SIG-M5 (cell line): ENCODE results near the gene RYR3.

Experiments
- DNase-seq: peaks from one replicate; lab custom pipeline; 2025; lab: John Stamatoyannopoulos, UW

Gene RYR3

DNA sequence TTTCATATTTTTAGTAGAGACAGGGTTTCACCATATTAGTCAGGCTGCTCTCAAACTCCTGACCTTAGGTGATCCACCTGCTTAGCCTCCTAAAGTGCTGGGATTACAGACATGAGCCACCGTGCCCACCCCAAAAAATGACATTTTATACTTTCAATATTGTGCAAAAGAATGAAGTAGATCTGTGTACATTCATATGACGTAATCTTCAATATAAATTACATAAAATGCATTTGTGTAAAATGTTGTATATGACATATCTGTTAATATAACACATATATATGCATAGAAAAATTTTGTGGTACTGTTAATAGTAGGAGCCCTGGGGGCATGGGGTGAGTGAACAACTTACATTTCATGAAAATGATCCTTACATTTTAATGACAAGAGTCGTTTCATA is 71.7 kb downstream of the RYR3 start:
- DNase-seq: no peak

DNA sequence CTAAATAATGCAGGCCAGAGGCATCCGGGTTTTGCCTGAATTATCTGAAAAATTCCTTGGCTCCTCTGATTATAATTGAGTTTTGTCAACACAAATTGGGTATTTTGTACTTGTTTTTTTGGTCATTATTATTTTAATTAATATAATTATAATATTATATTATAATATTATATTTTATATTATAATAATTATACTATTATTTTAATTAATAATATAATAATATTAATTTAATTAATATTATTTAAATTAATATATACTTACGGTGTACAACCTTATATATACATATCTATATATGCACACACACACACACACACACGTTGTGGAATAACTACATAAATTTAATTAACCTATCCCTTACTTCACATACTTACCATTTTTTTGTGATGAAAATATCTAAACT is 73.5 kb downstream of the RYR3 start:
- DNase-seq: no peak

DNA sequence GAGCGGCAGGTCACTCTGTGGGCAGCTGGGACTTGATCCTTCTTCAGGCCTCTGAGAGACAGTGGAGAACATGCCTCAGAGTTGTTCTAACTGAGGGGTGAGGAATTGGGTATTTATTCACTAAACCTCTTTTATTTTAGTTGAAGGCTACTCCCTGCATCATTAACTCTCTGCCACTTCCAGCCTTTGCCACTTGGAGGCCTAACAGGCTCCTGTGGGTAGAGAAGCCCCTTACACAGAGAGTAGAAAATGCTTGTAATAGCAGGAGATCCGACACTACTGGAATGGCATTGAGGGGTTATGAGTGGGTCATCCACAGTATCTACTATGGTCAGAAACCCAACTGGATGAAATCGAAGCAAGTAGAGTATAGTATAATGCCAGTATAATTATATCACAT is 81.7 kb downstream of the RYR3 start:
- DNase-seq: no peak

DNA sequence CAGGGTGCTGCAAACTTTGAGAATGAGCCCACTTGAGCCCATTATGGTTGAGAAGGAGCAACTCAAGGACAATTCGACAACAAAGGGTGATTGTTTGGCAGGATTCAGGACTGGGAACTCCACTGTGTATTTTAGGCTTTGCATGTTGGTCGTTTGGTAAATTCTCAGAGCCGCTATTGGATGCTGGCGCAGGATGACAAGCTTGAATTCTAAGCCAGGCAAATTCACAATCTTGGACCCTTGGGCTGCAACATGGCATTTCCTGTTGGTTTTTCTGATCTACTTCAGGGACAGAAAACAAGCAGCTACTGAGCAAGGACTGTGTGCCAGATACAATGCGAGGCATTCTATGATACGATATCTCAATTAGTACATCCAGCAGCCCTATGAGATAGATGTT is 82.8 kb downstream of the RYR3 start:
- no peak for DNase-seq

DNA sequence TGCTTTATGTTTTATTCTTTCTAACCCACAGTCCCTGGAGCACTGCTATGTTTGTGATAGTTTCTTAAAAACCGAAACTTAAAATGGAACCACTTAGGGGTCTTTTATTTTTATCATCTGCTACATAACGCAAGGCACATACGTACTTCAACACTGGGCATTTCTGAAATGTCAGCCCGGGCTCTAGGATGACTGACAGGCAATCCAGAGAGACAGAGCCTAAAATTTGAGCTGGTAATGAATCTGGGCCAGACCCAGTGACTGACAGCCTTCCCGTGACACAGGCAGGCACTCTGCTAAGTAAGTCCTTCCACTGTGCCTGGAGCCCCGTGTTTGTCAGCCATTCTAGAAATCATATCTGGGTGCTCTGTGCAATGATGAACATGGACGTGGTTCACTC is 84.6 kb downstream of the RYR3 start:
- DNase-seq: no peak

DNA sequence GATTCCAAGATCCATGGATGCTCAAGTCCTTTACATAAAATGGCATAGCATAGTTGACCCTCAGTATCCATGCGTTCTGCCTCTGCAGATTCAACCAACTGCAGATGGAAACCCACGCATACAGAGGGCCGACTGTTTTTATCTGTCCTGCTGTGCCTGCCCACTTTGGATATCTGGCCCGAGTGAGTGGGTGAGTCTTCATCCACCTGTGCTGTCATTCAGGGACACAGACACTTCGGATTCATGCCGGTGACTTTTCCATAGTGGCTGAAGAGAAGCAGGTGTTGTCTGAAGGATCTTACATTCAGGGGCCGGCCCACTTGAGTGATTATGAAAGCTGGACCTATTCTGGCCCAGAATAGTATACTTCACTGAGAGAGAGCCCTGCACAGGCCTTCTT is 85.1 kb downstream of the RYR3 start:
- no peak for DNase-seq

DNA sequence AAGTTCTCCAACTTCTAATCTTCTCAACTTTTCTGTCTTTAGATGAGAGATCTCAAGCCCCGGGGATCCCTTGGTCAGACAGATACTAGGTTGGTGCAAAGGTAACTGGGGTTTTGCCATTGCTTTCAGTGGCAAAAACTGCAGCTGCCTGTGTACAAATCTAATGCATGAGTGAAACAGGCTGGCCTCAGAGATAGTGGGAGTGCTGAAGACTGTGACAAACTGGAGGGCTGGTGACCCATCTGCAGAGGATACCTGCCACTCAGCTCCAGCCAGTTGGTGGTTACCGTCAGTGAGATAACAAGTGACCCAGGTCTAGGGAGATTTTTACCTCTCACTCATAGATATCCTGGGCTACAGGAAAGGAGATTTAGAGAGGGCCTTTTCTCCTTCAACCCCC is 85.7 kb downstream of the RYR3 start:
- DNase-seq: no peak

DNA sequence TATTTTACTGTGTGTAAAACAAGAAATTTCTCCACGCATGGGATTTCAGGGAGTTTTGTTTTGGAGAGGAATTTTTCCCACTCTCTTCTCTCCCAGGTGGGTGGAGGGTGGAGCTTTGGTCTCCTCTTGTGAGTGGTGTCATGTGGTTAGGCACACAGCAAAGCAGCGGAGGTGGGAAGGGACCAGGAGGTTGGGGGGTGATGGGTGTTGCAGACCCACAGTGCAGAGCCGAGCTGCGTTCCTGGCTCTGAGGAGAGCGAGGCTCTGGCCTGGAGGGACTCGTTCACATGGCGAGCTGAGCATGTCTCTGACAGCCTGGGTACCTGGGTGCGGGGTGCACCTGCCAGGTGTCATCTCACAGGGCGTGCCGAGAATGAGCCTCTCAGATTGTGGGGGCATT is 87.8 kb downstream of the RYR3 start:
- no peak for DNase-seq

DNA sequence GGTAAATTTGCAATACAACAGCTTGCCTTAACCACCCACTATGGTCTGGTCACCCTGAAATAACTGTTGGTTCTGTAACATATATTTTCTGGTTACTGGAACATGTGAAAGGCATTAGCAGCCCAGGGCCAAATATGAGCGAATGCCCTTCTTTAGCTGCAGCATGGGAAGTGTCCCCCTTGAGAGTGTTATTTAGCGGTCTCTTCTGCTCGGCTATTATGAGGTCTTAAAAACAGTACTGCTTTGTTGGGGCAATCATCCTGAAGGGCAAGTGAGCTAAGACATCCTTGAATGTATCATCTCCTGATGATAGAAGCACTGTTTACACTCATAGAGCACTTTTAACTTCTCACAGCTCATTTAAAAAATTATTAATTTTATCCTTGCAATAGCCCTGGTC is 90.2 kb downstream of the RYR3 start:
- no peak for DNase-seq

DNA sequence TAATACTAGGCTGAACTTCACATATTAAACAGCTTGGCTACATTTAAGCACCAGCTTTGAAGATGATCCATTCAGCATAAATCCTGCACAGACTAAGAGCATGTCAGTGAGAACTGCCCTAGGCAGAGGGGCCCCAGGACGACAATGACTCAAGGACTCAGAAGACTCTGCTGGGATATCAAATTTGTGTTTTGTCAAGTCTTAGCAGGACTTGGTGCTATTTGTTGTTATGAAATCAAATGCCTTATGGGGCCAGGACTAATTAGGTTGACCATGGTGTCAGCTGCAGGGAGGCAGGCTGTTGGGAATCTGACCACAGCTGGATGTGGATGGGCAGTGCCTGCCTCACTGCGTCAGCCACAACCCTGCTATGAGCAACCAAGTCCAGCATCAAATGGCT is 91.8 kb downstream of the RYR3 start:
- no peak for DNase-seq

DNA sequence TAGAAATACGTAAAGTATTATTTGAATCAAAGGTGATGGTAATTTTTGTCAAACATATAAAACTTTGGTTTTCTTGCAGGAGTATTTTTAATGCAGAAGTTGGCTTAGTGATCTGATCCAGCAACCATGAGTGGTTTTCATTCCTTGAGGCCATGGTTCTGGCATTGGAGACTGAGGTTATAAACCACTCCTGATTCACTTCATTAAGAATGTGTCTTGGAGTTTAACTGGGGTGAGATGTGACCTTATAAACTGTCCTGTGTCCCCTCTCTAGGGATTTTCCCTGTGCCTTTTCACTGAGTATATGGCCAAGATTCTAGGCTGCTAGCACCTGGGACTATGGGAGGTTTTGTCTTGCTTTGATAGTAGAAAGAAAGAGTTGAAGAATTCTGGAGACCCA is 94.3 kb downstream of the RYR3 start:
- no peak for DNase-seq

DNA sequence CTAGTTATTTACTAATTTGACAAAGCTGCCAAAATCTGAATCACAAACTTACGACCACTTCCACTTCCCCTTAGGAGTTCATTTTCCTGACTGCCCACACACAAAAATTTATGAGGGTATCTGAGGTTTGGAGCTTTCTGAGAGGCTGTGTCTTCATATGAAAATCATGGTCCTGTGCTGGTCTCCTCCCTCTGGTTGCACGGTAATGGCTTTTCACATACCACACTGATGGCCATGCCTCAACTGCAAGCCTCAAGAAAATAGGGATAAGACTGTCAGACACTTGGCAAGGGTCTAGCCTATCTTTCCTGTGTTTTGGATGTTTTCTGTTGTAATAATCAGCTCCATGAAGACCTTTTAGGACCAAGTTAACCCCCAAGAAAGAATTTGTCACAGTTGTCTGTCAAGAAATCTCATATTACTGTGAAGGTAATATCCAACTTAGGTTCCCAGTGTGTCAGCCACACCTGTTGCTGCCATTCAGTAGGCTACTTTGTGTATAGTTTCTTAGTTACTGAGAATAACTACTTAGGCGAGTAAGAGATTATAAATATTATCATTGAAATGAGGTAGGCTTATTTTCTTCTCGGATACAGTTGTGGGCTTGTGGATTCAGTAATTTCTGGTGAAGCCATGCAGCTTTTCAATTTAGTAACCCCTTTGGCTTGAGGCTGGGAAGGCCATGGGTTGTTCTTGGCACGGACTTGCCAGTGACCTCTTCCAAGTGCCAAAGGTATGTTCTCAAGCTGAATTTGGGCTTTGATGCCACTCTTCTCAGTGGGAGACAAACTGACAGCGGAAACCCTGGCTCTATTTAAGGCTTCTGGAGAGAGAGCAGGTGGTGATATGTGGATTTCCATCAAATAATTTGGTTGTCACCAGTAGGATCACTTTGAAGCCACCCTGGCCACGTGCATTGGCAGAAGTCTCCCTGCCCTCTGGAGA is 101.1 kb downstream of the RYR3 start:
- no peak for DNase-seq

DNA sequence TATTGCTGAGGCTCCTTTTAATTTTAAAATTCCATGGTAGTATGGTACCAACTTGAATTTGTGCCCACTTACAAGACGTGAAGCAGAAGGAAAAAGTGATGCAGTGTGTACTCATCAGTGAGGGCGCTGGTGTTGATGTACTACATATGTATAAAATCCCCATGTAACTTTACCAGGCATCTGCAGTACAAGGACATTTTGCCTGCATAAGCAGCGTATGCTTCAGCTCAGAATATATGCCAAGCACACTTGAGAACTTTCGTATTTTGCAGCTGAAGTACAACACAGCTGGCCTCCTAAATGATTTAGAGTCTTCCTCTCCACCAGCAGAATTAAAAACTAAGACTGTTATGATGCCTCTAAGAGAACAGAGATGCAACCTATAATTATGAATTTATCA is 108.9 kb downstream of the RYR3 start:
- no peak for DNase-seq

DNA sequence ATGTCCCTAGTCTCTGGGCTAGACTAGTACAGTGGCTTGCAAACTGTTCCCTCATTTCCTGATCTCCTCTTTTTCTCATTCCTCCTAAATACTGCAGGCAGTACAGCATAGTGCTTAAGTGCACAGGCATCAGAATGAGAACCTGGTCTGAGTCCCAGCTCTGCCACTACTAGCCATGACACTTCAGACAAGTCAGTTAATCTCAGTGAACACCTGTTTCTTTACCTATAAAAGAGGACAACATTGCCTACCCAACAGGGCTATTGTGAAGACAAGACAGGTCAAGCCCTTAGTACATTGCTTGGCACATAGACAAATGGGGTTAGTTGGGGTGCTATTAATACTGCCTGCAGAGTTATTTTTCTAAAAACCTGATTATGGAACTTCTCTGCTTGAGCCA is 113.3 kb downstream of the RYR3 start:
- no peak for DNase-seq

DNA sequence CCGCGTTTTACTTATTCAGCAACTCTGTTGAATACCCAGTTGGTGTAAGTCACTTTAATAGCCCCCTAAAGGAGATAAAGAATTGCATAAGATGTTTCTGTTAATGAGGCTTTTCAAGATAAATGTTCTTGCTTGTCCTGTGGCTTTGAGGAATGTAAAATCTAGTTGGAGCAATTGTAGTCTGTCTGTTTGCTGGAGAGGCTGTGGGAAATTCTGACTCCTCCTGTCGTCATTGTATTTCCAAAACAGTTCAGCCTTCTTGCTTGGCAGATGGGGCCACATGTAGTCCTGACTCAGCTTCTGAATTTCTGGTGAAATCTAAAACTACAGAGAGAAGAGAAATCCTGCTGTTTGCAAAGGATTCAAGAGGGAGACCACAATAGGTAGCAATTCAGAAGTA is 114.4 kb downstream of the RYR3 start:
- no peak for DNase-seq

DNA sequence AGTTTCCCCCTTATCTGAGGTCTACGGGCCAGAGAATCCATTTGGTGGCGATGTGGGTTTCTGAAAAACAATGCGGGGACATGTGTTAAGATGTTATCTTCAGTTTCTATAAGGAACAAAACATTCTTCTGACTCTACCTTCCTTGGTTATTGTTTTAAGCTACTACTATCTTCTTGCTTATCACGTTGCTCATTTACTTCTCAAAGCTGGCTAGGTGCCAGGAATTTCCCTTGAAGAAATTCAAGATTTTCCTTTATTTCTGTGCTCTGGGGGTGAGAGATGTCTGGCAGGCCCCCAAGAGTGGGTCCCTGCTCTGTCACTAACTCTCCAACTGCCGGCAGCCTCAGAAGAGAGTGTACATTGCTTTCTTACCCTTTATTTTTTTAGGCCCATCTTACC is 119.8 kb downstream of the RYR3 start:
- no peak for DNase-seq

DNA sequence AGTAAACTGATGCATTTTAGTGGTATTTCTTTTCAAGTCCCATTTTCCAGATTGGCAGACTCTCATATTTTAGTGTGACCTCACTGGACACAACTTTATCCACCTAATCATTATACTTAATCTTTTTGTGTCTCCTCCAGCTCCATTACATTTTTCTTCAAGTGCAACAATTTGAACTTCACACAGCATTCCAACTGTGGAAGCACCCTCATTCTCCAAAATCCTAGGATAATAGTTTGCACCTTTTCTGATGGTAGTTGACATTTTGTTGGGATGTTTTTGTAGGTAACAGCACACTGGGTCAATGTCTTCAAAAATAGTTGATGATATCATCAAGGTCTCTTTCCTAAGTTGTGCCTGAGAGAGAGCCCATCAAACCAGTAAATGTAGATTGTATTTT is 123.1 kb downstream of the RYR3 start:
- DNase-seq: no peak

DNA sequence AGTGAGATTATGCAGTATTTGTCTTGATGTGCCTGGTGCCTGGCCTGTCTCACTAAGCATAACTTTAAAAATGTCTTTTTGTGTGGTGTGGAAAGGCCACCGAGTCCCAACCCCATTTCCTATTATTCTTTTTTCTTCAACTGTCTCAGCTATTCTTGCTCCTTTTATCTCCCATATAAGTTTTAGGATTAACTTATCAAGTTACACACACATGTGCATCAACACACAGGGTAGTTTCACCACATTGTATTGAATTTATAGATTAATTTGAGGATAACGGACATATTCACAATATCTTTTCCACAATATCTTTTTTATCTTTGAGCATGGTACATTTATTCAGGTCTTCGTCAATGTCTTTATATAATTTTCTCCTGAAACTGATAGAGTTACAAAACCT is 127.6 kb downstream of the RYR3 start:
- DNase-seq: no peak

DNA sequence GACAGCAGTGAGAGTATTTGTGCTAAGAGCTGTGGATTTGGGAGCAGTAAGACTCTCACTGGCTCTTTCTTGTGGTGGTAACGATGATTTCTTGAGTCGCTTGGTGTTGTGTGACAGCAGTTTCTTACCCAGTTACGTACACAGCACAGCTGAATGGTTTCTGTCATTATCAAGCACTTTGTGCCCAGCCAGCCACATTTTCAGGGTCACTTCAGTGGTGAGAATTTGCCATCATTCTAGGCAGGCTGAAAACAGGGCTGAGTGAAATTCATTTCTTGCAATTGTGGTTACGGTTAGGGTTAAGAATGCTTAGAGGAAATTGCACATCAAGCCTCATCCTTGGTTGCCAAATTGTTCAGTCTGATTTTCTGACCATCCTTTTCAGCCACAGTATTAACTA is 130.1 kb downstream of the RYR3 start:
- DNase-seq: no peak

DNA sequence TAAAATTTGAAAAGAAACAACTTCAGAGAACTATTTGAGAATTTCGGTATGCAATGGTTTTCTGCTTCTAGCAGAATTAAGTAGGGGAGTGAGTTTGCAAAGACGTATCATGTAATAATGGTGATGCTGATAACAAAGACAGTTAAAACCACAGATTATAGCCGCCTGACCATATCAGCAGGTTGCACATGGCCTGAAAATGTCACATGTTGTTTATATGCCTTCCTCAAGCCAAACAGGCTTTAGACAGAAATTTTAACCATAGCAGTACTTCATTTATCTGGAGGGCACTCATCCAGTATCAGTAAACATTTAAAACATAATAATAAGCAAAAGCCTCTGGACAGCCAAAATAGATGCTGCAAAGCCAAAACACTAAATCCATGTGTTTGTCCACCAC is 131.7 kb downstream of the RYR3 start:
- no peak for DNase-seq

DNA sequence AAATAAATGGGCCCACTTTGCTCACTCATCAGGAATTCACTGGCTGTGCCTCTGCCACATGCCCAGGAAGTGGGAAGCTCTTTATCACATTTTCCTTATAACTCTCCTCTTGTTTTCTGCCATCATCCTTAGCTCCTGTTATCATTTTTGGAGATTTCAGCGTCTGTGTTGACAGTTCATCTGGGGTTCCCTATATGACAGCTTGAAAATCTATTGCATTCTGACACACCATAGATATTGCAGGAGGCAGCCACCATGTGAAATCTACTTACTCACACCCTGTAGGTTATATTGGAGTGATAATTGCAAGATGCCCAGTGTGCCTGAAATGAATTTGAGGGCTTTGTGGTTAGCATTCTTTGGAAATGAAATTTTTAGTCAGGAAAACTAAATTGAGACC is 132.9 kb downstream of the RYR3 start:
- no peak for DNase-seq

DNA sequence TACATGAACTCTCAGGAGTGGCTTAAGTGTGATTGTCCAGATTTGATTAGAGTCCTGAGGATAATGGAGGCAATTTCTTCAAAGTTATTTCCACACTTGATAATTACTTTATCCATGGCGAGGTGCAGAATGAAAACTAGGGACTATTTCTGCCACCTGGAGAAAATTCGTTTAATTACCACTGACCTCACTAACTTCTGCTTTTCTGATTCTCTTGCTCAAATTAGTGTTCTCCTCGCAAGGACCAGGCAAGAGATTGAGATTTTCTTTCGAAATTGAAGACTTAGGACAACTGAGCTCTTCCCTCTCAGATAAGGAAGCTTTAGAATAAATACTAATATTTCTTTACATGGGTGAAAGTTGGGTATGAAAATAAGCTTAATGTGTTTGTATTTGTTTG is 135.2 kb downstream of the RYR3 start:
- DNase-seq: no peak

DNA sequence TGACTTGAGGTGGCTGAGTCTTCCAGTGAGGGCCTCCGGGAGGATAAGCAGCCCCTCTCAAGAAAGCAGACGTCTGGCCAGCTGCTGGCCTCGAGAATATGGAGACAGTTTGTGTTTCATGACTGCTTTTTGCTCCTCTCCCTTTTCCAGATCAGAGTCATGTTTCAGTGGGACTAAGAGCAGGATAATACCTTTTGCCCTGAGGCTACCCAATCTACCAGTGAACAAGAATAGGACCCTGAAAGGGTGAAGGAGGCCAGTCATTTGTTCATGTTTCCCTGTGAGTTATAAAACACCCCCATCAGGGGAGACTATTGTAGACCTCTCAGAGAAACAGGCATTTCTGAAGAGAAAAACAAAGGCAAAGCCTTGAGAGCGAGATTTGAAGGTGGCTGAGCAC is 137.4 kb downstream of the RYR3 start:
- no peak for DNase-seq

DNA sequence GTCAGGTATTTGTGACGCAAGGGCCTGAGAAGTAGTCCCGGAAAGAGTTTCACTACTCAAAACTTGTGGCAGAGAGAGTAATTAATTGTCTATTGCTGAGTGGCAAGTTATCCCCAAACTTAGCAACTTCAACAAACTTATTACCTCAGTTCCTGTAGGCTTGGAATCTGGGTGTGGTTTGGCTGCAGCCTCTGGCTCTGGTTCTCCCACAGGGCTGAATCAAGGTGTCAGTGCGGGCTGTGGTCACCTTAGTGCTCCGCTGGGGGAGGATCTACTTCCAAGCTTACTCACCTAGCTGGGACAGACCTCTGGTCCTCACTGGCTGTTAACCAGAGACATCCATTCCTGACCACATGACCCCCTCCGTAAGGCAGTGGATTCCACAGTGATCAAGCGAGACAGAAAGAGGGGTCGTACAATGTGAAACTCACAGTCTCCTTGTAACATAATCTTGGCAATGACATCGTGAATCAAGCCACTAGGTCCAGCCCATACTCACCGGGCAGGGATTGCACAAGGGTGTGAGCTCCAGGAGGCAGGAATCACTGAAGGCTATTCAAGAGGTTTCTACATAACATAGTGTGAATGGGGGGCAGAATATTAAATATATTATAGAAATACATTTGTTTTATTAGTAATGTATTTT is 138.3 kb downstream of the RYR3 start:
- no peak for DNase-seq
